HepG2 (cell line): ENCODE measurements around the gene APLF. TPM values are rescaled to one million over a fixed set of nuclear protein-coding genes. Genes with fewer than 3 reads are reported as not detected.

ENCODE experiments used
- ATAC-seq: fragments of 200-7000 bp; cut with Tn5 transposase; 3 replicates; pipeline ENCODE4 v1.9.1; 2020; ENCODE audit warnings: mild to moderate bottlenecking, moderate library complexity
- BruUV-seq: library from RNA; stranded (reverse); fragments of 400-500 nt; replicated peaks from 2 replicates; lab custom pipeline; 2021; lab: Mats Ljungman, UMichigan
- CTCF ChIA-PET: fragments of 300-600 bp; formaldehyde crosslinking; extraction: SDS; loops from one replicate; lab custom pipeline; 2021; ENCODE audit warnings: low total read pairs, inconsistent platforms, low intra/inter-chr PET ratio; lab: Yijun Ruan, JAX
- POLR2A ChIA-PET: fragments of 350-600 bp; sonication (Branson Sonifier 250); formaldehyde crosslinking; loops from one replicate; lab custom pipeline; 2020; ENCODE audit warnings: antibody characterized with exemption, inconsistent platforms; lab: Yijun Ruan, JAX
- DNase-seq: peaks from one replicate; pipeline ENCODE4 v3.0.0-alpha.2; 2015; ENCODE audit warnings: low spot score
- FAIRE-seq: peaks from 3 replicates; lab custom pipeline; 2011; peaks lifted over from hg19 to GRCh38; lab: Jason Lieb, UNC
- H2AFZ ChIP-seq: one replicate; pipeline ENCODE4 v1.6.1; 2011; ENCODE audit warnings: low read length, inconsistent platforms
- H3K27ac ChIP-seq: fragments of 300-600 bp; 3 replicates; pipeline ENCODE4 v1.8.0; 2011; ENCODE audit warnings: mixed run types, mild to moderate bottlenecking, mixed read lengths, low read length, inconsistent platforms; ENCODE audit not compliant: insufficient read depth; ENCODE audit errors: extremely low read length
- H3K27me3 ChIP-seq, 2 experiments: fragments of 200-600 bp in 1 of 2; 2 replicates in 1 of 2; 3 replicates in 1 of 2; pipeline versions ENCODE4 v1.6.0 to v1.8.0; 2011; ENCODE audit warnings: low read length in 2 of 2, mild to moderate bottlenecking in 2 of 2, moderate library complexity in 2 of 2, inconsistent platforms in 1 of 2; ENCODE audit not compliant: insufficient read depth in 2 of 2, control insufficient read depth in 1 of 2
- H3K36me3 ChIP-seq, 2 experiments: fragments of 200-600 bp in 1 of 2; replicated peaks in 1 of 2; 2 replicates in 1 of 2; 3 replicates in 1 of 2; pipeline versions ENCODE4 v1.5.1 to v1.8.0; 2011; ENCODE audit warnings: low read length in 2 of 2, inconsistent platforms in 1 of 2; ENCODE audit not compliant: insufficient read depth in 2 of 2, control insufficient read depth in 1 of 2
- H3K4me1 ChIP-seq: 2 replicates; pipeline ENCODE4 v1.5.1; 2012; ENCODE audit warnings: low read length, inconsistent platforms; ENCODE audit not compliant: insufficient read depth
- H3K4me2 ChIP-seq: 2 replicates; pipeline ENCODE4 v1.6.0; 2011; ENCODE audit warnings: low read depth, low read length, inconsistent platforms
- H3K4me3 ChIP-seq, 3 experiments: fragments of 200-600 bp in 1 of 3; sonication (generic), shearing (Covaris generic) in 1 of 3; replicated peaks in 1 of 3; 2 replicates each; pipeline ENCODE4 v1.5.1; 2011 to 2016; ENCODE audit warnings: low read length in 3 of 3, inconsistent platforms in 2 of 3, low read depth in 2 of 3, mild to moderate bottlenecking in 2 of 3, control low read depth in 1 of 3, mixed read lengths in 1 of 3; ENCODE audit not compliant: insufficient read depth in 1 of 3
- H3K79me2 ChIP-seq: one replicate; pipeline ENCODE4 v1.6.1; 2011; ENCODE audit warnings: low read length, inconsistent platforms; ENCODE audit not compliant: insufficient read depth
- H3K9ac ChIP-seq: 2 replicates; pipeline ENCODE4 v1.6.0; 2011; ENCODE audit warnings: mild to moderate bottlenecking, low read depth, low read length, inconsistent platforms; ENCODE audit not compliant: insufficient read depth
- H3K9me3 ChIP-seq: 2 replicates; pipeline ENCODE4 v1.5.1; 2012; ENCODE audit warnings: mild to moderate bottlenecking, low read length
- H4K20me1 ChIP-seq: 2 replicates; pipeline ENCODE4 v1.6.0; 2011; ENCODE audit warnings: inconsistent platforms, mild to moderate bottlenecking, low read length, moderate library complexity; ENCODE audit not compliant: insufficient read depth
- CSRNP1 ChIP-seq: sonication (generic); formaldehyde crosslinking; IDR thresholded peaks from 2 replicates; pipeline ENCODE4 v1.8.1; 2023; ENCODE audit warnings: mild to moderate bottlenecking, missing genetic modification reagents
- POLR2G ChIP-seq: fragments of 200-400 bp; formaldehyde crosslinking; IDR thresholded peaks from 2 replicates; pipeline ENCODE4 v1.6.1; 2018; ENCODE audit warnings: mild to moderate bottlenecking, low read depth, low read length, moderate library complexity
- ZNF124 ChIP-seq: sonication (generic); formaldehyde crosslinking; IDR thresholded peaks from 2 replicates; pipeline ENCODE4 v1.4.0; 2020; ENCODE audit warnings: missing genetic modification reagents
- ZNF142 ChIP-seq: sonication (generic); formaldehyde crosslinking; IDR thresholded peaks from 2 replicates; pipeline ENCODE4 v1.4.0; 2020; ENCODE audit warnings: missing genetic modification reagents
- ZNF629 ChIP-seq: sonication (generic); formaldehyde crosslinking; conservative IDR thresholded peaks from 2 replicates; pipeline ENCODE4 v1.5.0; 2020; ENCODE audit warnings: missing genetic modification reagents
- ZNF704 ChIP-seq: sonication (generic); formaldehyde crosslinking; IDR thresholded peaks from 2 replicates; pipeline ENCODE4 v1.8.1; 2023; ENCODE audit warnings: mild to moderate bottlenecking, inconsistent platforms, moderate library complexity, missing genetic modification reagents, borderline replicate concordance
- ZNF841 ChIP-seq: sonication (generic); formaldehyde crosslinking; IDR thresholded peaks from 2 replicates; pipeline ENCODE4 v1.8.1; 2023; ENCODE audit warnings: missing genetic modification reagents, borderline replicate concordance
- ZNF850 ChIP-seq: sonication (generic); formaldehyde crosslinking; conservative IDR thresholded peaks from 2 replicates; pipeline ENCODE4 v1.9.0; 2021; ENCODE audit warnings: mild to moderate bottlenecking, missing genetic modification reagents
- WGBS: methylation state at CpG from one replicate; pipeline ENCODE4 v1.1.6; 2017; ENCODE audit warnings: low lambda C conversion rate; 5-methylcytosine and 5-hydroxymethylcytosine counted together
- in situ Hi-C: cut with HindIII; loops from 2 replicates; pipeline ENCODE4 v1.10.0; 2017; ENCODE audit warnings: low pct_unique_long_range_greater_than_20kb; ENCODE audit not compliant: extremely low pct_ligation_motif_present
- intact Hi-C: fragments of 100-400 bp; cut with micrococcal nuclease; formaldehyde crosslinking; loops from one replicate; pipeline ENCODE4 v1.10.0; 2022; ENCODE audit not compliant: unreplicated experiment
- polyA plus RNA-seq, 8 experiments: library from polyadenylated mRNA; depleted of rRNA in 3 of 8; stranded (reverse) in 7 of 8; unstranded in 1 of 8; fragments of >200 nt; fragmentation: Illumina TruSeq in 4 of 8; extraction: Trizol in 4 of 8; gene quantifications; 2 replicates each; pipeline versions ENCODE4 v1.2.1 to v1.2.3, GENCODE V29; 2011 to 2016; ENCODE audit warnings: low read depth in 4 of 8, missing spikeins in 1 of 8, mixed read lengths in 1 of 8; ENCODE audit not compliant: insufficient read depth in 1 of 8
- total RNA-seq, 5 experiments: library from RNA; depleted of rRNA; stranded (reverse); fragments of >200 nt; fragmentation: Illumina TruSeq; extraction: Trizol; gene quantifications; 2 replicates each; pipeline ENCODE4 v1.2.3, GENCODE V29; 2016; ENCODE audit warnings: low read depth in 1 of 5

The APLF gene
- total and polyA plus RNA-seq, 2 of the 13 experiments (the other 11 are each of a cell fraction or from before 2014, with no cell fraction given), result 0.45 to 2.2 TPM

GRCh38 chr2:68418419-68418818 is 49.0 kb upstream of the APLF start (continued):
- TF ChIP-seq ZNF142 (CRISPR knock-in tag) (no peak), POLR2G (no peak), ZNF629 (CRISPR knock-in tag) (no peak), ZNF124 (CRISPR knock-in tag) (no peak)

- Histone ChIP-seq H3K4me1 (no peaks in the 10 kb centered on the region), H3K4me2 (no peak overlapping the region), H3K27ac (no peak overlapping the region), H3K4me3 (no peak overlapping the region), H2AFZ (no peak overlapping the region), H3K9ac (no peak overlapping the region), H3K27me3 (peaks cover 0 to 27% of the 10 kb centered on the region in 2 experiments; a peak in 3 of 5 replicates), H3K36me3 (no peaks in the 10 kb centered on the region), H3K79me2 (no peaks in the 10 kb centered on the region), H4K20me1 (no peaks in the 10 kb centered on the region), H3K9me3 (no peaks in the 10 kb centered on the region)
- CTCF ChIA-PET, result no interaction called here
- intact Hi-C loops (no loop called here), in situ Hi-C loops (no loop called here)
- DNase-seq (no peak), FAIRE-seq (no peak), ATAC-seq (peak; percentile 66)
- POLR2A ChIA-PET, result no interaction called here
- WGBS, result 5% methylated on average over 3 of the region's 3 CpGs
- BruUV-seq, result no TSS peak
- TF ChIP-seq CSRNP1 (CRISPR knock-in tag), result no peak
- no peak for TF ChIP-seq ZNF841 (CRISPR knock-in tag)
- TF ChIP-seq ZNF850, result no peak
- no peak for TF ChIP-seq ZNF704 (CRISPR knock-in tag)
Observed at GRCh38 chr2:68418855-68419254, 48.5 kb upstream of the APLF start.
